Myocyte (in vitro differentiated cells): ENCODE results near the gene GLCCI1. TPM values are rescaled to one million over a fixed set of nuclear protein-coding genes. Genes with fewer than 3 reads are reported as not detected.
"Not testable (repeated sequence)": the region's sequence is repeated elsewhere in the genome, so short reads cannot be mapped to it uniquely, and the experiment has no call there.

Source experiments
- DNase-seq: peaks from one replicate; pipeline ENCODE4 v3.0.0-alpha.2; 2012; ENCODE audit warnings: low read depth
- total RNA-seq: library from RNA; depleted of rRNA; stranded (reverse); fragments of >200 nt; gene quantifications from 2 replicates; pipeline ENCODE4 v1.2.3, GENCODE V29; 2014

Gene GLCCI1
- total RNA-seq, 1 donor from 2014 or later = 8.6 TPM

DNA sequence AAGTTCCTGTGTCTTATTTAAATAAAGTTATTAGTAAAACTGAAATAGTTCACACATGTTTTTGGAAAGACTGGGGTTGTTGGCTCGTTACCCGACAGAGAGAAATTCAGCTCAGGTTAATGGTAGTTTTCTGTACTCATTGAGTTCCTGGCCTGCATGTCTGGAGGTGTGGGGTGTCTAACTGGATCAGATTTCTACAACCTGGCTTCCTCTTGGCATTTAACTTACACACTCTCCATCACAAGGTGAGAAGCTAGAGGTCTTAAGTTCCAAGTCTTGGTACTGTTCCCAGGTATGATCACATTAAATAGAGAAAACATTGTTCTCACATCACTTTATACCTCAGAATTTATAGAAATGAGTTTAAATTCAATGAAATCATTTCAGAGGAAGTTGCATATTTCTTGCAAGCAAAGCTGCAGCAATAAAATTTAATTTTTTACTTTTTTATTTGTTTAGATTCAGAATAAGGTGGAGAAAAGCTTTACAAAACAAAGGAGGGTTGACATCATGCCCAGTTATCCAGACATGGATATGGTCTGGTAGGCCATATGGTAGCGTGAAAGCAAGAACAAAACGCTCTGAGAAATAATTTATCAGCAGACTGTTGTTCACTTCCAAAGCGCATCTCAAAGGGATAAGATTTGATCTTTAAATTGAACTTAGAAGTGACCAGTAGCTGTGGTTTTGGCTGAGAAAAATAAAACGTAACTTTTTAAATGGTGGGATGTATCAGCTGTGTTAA lies 120.6 kb downstream of the GLCCI1 start:
- no peak for DNase-seq

GRCh38 chr7:8092140-8092539 lies 123.5 kb downstream of the GLCCI1 start:
- DNase-seq = no peak

DNA sequence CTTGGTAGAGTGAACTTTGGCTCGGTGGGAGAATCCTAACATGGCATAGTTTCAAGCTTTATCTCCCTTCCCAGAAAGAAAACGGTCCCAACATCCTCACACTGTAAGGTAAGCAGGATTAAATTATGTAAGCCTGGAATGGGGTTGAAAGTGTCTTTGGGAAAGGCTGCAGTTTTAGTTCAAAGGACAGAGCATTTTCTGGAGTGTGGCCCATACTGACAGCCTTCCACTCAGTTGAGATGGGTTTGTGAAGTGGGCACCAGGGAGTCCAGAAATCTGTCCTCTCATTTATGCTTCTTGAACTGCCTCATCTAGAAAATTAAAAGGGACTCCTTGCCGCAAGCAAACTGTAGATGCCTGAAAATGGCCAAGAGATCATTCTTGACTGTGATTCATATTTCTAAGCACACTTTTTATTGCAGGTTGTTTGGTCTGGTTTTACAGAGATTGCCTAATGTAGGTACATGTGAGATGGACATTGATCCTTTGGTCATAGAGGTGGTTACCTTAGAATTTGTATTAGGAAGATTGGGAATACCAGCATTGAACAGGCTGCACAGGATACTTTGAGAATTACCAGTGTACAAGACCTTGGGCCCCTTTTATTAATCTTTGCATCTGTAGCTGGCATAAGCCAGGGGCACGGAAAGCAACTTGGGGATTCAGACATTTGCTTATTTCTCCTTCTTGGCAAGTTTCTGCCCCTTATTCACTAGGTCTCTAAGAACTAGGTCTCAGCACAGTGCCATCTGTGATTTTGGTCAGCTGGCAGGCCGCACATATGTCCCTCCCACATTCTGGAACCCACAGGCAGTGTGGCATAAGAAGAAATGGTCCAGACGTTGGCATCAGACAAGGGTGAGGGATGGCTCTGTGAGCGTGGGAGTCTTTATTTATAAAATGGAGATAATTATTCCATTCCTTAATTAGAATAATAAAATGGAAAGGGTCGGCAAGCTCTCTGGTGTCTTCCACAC lies 125.9 kb downstream of the GLCCI1 start:
- DNase-seq = no peak

DNA sequence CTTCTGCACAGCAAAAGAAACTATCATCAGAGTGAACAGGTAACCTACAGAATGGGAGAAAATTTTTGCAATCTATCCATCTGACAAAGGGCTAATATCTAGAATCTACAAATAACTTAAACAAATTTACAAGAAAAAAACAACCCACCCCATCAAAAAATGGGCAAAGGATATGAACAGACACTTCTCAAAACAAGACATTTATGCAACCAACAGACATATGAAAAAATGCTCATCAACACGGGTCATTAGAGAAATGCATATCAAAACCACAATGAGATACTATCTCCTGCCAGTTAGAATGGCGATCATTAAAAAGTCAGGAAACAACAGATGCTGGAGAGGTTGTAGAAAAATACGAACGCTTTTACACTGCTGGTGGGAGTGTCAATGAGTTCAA lies 132.7 kb downstream of the GLCCI1 start:
- not testable (repeated sequence) for DNase-seq

DNA sequence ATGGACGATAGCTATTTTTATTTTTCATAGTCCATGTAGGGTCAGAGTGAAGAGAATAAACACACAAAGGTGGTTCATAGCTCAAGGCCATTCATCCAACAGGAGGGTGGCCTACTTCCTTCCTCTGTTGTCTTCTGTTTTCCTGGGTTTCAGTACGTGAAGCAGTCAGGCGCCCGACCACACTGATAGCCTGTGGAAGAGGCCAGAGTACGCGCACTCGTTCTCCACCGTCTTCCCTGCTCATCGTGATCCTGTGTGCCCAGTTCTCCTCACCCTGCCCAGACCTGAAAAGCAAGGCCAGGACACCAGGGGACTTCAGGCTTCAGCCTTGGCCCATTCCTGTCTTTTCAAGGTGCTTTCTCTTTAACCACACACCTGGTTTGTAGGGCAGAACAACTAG lies 134.7 kb downstream of the GLCCI1 start:
- no peak for DNase-seq

DNA sequence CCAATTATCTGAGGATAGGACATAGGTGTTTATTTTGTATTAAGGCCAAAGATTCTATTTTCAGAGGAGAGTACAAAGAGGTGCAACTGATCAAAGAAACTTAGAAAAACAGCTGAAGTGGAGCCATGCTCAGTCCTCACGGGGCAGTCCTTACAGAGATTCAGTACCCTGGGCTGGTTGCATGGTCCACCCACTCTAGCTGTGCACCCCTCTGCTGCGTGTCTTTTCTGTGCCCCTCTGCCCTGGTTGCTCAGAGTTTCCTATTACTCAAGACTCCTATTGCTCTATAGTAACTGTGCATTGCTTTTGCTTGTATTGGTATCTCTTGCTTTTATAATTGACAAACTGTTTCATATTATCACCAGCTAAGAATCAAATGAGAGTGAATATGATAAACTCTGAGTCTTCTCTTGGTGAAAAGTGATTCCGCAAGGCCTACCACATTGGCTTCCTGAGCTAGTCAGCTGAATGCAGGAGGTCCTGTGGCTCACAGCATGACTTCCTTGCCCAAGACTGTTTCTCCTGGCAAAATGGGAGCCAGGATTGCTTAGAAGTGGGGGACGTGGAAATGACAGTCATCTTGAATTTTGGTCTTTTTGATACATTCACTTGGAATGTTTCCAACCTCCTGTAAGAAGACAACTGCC lies 137.0 kb downstream of the GLCCI1 start:
- no peak for DNase-seq

DNA sequence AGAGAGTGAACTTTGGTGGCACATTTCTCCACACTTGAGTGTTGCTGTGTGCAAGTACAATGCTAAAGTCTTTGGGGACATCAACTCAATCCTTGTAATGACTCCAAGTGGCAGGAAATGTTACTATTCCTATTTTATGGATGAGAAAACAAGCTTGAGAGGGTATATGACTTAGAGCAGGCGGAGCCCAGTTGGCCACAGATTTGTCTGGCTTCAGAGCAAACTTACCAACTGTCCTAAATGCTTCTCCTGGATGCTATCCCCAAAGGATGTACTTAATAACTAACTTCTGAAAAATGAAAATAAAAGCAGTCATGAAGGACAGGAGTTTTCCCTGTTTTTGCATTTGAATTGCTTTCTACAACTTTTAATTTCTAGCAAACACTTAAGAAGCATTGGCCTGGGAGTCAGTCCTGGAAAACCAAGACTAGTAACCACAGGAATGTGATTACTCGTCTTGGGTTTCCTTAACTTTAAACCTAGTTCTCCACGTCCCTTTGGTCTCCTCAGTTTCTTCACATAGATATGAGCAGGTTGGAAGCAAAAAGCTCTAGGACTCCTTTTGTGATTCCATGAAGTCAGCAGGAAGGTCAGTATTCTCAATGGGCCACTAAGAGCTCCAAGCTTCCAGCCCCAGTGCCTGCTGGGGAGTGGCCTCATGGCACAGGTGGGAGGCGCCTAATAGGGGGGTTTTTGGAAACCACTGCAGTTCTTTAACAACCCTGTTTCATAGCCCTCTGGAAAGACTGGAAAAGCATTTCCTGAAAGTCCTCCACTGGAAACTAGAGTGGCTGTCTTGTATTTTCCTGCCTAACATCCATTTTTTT lies 140.8 kb downstream of the GLCCI1 start:
- DNase-seq = peak; percentile 39

DNA sequence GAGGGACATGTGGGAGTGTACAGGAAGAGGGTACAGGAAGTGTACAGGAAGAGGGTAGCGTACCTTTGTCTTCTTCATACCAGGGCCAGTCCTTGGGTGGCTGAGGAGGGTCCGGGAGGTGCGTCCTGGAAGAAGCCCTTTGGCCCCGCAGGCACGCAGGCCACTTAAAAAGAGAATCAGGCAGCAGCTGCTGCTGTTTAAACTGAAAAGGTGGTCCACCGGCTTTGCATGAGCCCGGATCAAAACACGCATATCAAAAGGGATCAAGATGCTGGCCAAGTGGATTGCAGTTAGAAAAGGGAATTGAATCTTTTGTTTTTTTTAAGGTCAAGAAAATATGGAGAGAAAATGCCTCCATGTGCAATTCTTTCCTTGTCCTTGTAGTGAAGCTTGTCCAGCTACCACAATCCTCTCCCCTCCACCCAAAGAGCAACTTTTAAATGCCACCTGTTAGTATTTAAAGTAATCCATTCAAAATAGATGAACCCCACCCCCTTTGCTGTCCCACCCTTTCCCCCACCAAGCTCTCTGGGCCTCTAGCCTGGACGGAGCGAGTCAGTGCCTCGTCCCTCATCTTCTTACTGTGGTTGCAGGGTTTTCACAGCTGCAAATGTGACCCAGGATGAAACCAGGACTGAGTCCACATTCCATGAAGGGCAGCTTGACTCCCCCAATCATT lies 142.8 kb downstream of the GLCCI1 start:
- DNase-seq = peak; percentile 39

- no peak for DNase-seq
Observed at GRCh38 chr7:8112685-8113084, 144.1 kb downstream of the GLCCI1 start.

DNA sequence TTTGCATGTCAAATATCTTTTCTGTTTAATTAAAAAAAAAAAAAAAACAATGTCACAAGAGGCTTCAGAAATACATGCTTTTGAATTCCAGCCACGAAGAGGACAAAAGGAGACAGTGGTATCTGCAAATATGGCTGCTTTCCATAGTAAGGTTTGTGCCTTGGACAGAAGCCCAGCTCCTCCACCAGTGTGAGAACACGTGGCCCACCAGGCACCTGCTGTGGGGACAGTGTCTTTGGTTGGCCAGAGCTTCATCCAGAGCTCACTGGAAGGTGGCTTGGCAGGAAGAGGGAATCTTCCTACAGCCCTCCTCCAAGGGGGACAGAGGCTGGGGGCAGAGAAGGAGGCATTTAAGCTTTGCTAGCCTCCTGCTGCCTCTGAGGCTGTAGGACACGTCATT lies 144.6 kb downstream of the GLCCI1 start:
- peak; percentile 43 for DNase-seq

DNA sequence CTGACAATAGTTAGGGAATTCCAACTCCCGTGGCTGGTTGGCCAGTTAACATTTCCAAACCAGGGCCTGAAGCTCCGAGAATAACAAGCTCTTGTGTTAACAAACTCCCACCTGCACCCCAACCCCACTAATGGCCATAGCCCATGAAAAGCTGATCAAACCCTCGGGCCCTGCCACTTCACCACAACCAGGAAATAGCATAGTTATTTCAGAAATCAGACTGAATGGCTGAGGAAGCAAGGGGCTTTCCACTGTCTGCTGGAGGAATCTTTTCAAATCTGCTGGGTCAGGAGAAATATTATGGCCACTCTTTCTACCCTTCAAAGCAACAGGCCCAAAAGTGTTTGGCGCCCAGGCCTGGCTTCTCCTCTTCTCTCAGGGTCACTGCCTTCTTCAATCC lies 145.6 kb downstream of the GLCCI1 start:
- DNase-seq = no peak

DNA sequence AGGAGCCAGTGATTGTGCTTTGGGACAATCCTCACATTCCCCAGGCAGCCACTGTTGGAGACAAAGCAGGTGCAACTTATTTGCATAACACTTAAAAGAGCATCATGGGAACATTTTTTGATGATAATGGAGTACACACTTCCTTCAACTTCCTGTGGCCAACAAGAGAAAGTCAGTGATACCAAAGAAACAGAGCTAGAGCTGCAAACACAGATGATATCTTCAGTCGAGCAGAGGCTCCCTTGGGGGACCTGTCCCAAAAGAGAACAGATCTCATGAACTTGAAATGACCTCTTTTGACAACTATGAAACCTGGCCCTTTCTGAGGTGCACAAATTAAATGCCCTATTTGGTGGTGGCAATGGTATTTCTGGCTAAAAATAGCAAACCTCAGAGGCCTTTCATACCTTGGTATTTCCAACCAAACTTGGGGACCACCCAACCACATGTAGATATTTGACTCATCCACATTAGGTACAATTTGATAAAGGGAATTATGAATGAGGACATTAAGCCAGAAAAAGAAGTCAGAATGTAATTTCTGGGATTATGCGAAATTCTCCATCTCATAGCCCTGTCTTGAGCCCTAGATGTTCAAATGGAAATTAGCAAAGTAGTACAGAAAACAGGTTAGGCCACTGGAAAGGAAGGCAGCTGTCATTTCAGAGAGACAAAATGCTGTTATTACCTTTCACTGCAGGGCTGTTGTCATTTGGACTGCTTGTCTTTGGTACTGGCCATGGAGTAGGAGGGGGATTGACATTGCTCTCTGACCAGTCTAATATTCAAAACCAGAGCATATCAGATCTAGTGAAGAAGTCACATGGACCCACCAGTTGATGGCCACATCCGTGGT lies 147.2 kb downstream of the GLCCI1 start:
- DNase-seq = no peak

- no peak for DNase-seq
Observed at GRCh38 chr7:8117195-8117594, 148.6 kb downstream of the GLCCI1 start.

GRCh38 chr7:8119262-8119661 lies 150.7 kb downstream of the GLCCI1 start:
- DNase-seq = no peak

GRCh38 chr7:8120390-8121058 lies 151.9 kb downstream of the GLCCI1 start:
- no peak for DNase-seq

DNA sequence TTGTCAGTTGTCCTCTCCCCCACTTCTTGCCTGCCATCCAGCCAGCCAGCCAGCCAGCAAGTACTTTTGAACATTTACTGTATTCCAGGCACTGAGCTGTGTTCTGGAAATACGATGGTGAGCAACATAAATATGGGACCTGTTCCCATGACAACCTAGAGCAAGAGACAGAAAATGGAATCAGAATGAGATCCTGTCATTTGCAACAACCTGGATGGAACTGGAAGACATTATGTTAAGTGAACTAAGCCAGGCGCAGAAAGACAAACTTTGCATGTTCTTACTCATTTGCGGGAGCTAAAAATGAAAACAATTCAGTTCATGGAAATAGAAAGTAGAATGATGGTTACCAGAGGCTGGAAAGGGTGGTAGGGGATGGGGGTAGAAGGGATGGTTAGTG lies 152.6 kb downstream of the GLCCI1 start:
- no peak for DNase-seq

DNA sequence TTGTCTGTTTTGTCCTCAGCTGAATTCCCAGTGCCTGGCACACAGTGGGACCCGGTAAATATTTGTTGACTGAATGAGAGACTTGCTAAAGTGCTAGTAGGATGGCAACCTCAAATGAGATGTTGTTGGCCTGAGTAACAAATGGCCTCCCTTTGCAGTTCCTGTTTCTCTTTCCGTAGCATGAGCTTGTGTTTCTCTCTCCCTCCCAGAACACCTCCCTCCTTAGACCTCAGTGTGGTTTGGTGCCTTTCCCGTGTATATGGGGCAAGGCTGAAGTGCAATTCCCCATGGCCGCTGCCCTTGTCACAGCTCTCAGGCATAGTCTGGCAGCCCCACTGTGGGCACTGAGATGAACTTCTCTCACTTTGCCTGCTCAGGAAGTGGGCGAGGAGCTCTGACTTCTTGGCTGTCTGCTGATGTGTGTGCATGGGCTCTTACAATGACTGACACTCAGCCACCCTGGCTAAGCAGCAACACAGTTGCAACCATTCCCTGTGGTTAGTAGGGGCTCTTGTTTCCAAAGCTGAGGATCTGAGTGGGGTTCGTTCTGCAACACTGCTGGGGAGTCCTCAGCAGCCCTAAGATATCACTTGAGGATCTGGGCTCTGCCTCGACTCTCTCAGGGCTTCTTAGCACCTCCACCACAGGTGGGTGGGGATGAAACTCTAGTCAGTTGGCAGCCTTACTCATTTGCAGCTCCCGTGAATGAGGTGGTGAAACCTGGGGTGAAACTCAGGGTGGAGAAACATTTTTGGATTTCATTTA lies 157.3 kb downstream of the GLCCI1 start:
- no peak for DNase-seq

DNA sequence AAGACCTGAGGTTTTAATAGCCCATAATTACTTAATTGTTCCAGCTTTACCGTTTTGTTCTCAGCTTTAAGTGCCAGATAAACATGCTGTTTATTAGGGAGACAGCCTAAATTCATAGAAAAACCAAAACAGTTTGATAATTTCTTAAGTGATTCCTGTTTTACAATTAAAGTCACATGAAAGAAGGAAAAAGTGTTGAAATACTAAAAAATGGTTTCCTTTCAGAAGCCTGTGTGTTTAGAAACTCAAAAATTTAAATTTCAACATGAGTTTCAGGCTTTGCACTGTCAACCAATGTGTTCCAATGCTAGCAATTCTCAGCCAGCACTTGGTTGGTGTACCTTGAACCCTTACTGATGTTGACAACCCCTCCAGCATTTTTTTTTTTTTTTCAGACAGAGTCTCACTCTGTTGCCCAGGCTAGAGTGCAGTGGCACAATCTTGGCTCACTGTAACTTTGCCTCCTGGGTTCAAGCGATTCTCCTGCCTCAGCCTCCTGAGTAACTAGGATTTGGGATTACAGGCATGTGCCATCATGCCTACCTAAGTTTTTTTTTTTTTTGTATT lies 158.1 kb downstream of the GLCCI1 start:
- no peak for DNase-seq
